ENCODE data around the gene TLL1. TPM values are rescaled to one million over a fixed set of nuclear protein-coding genes. Genes with fewer than 3 reads are reported as not detected.

The TLL1 gene
- total RNA-seq, 1 donor from 2014 or later = 9.6 TPM

DNA sequence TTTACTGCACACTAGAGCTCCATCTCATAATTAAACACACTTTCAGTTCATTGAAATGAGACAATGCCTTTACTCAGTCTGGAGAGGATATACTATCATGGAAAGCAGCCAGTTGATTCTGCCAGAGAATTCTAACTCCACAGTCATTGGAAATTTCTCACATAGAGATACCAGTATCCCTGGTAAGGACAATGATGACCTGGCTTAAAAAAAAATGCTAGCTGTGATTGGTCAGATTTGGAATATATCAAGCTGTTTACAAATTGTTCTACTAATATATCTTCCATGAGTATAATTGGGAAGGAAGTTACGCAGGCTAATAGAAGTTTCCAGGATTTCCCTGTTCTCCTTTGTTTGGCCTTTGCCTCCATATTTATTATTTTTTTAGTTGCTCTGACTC lies 34.5 kb upstream of the TLL1 start:
- Histone ChIP-seq H3K4me1 (no peaks in the 10 kb centered on the region), H3K36me3 (no peaks in the 10 kb centered on the region), H3K9me3 (no peaks in the 10 kb centered on the region), H3K27ac (peak overlapping the region; percentile 63), H3K27me3 (no peaks in the 10 kb centered on the region), H3K4me3 (no peak overlapping the region)
- ATAC-seq (no peak), DNase-seq (no peak)
- TF ChIP-seq, protein P1, sequence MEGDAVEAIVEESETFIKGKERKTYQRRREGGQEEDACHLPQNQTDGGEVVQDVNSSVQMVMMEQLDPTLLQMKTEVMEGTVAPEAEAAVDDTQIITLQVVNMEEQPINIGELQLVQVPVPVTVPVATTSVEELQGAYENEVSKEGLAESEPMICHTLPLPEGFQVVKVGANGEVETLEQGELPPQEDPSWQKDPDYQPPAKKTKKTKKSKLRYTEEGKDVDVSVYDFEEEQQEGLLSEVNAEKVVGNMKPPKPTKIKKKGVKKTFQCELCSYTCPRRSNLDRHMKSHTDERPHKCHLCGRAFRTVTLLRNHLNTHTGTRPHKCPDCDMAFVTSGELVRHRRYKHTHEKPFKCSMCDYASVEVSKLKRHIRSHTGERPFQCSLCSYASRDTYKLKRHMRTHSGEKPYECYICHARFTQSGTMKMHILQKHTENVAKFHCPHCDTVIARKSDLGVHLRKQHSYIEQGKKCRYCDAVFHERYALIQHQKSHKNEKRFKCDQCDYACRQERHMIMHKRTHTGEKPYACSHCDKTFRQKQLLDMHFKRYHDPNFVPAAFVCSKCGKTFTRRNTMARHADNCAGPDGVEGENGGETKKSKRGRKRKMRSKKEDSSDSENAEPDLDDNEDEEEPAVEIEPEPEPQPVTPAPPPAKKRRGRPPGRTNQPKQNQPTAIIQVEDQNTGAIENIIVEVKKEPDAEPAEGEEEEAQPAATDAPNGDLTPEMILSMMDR (IDR thresholded peaks at IDR 0.05) = no peak
- intact Hi-C loops (cut with DNase I) = no loop called here

DNA sequence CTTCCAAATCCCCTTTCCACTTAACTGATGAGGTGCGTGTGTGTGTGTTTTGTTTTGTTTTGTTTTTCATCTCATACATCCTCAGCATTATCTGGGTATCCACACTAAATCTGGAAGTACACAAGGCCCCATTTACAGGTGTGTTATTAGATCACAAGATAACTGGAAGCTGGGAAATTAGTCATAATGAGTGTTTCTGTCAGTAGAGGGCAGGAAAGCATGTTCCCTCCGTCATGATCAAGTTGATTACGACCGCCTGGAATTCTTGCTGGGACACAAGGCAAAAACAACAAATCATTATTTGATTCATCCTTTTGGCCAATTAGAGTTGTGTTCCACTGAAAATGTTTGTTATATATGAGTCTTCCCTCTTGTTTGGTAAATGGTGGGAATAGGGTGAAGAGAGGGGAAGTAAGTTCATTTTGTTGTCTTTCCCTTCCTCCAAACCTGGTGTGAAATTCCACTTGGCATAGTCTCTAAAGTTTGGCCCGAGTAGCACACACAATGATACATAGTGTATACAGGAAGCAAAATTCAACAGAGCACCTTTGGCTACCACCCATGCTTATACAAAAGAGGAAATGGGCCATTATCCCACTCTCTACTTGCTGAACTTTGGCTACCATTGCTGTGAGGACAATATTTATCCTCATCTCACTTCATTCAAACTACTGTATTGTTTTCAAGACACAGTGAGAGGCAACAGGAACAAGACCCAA lies 33.3 kb upstream of the TLL1 start:
- ATAC-seq = peak; percentile 52
- intact Hi-C loops (cut with DNase I) = no loop called here
- Histone ChIP-seq H3K4me1 (no peaks in the 10 kb centered on the region), H3K9me3 (no peaks in the 10 kb centered on the region), H3K36me3 (no peaks in the 10 kb centered on the region), H3K27ac (peak overlapping the region; percentile 63), H3K27me3 (no peaks in the 10 kb centered on the region), H3K4me3 (no peak overlapping the region)
- TF ChIP-seq, protein P1 (IDR thresholded peaks at IDR 0.05) = no peak
- DNase-seq = no peak

DNA sequence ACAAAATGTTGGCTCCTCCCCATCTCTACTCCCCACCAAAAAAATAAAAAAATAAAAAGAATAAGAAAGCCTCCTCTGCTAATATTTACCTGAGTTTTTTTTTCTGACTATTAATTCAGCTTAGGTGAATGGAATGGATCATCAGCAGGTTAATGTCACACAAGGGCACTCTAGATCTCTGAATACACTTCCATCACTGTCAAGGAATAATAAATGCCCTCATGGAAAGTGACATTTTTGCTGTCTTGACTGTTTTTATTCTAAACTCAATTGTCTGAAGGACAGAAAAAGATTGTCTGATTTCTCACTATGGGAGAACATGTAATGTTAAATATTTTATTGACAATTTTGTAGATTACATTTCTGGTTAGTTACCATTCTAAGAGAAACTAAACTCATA lies 30.4 kb upstream of the TLL1 start:
- Histone ChIP-seq H3K4me1 (no peaks in the 10 kb centered on the region), H3K4me3 (no peak overlapping the region), H3K9me3 (no peaks in the 10 kb centered on the region), H3K36me3 (no peaks in the 10 kb centered on the region), H3K27ac (no peak overlapping the region), H3K27me3 (no peaks in the 10 kb centered on the region)
- ATAC-seq = no peak
- TF ChIP-seq, protein P1 (IDR thresholded peaks at IDR 0.05) = no peak
- intact Hi-C loops (cut with DNase I) = no loop called here
- DNase-seq = no peak

DNA sequence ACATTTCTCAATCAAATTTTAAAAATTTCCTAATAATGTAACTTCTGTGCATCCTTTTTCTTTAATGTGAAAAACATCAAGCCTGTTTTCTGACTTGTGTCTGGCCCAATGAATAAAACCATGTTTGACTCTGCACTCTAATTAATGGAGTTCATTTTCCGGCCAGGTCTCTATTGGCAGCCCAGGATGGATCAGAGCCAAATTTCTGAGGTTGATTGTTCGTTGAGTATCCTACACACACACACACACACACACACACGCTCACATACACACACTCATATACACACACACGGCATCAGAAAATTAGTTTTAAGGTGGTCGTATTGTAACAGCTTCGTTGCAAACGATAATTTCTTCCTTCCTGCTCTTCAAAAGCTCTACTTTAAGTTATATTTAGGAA lies 28.9 kb upstream of the TLL1 start:
- Histone ChIP-seq H3K36me3 (no peaks in the 10 kb centered on the region), H3K27me3 (no peaks in the 10 kb centered on the region), H3K27ac (no peak overlapping the region), H3K9me3 (no peaks in the 10 kb centered on the region), H3K4me1 (no peaks in the 10 kb centered on the region), H3K4me3 (no peak overlapping the region)
- intact Hi-C loops (cut with DNase I) = no loop called here
- ATAC-seq (no peak), DNase-seq (no peak)
- TF ChIP-seq, protein P1 (IDR thresholded peaks at IDR 0.05) = no peak

DNA sequence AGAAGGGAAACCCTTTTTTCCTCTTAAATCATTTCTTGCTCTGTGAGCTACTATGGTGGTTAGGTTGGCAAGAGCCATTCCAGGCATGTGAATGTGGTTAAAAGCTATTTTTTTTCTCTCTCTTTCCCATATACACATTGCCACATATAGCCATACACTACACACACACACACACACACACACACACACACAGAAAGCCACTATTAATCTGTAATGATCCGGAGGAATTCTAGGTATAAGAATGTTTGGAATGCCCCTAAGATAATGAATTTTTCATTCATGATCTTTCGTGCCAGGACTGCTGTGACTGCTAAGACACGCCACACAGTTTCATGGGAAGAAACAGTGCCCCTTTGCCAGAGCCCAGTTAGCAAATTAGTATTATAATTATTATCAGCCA lies 21.8 kb upstream of the TLL1 start:
- intact Hi-C loops (cut with DNase I) = no loop called here
- no peaks in the 10 kb centered on the region for H3K36me3 ChIP-seq
- TF ChIP-seq, protein P1 (IDR thresholded peaks at IDR 0.05) = no peak
- no peak for ATAC-seq
- H3K4me3 ChIP-seq = no peak overlapping the region
- no peaks in the 10 kb centered on the region for H3K27me3 ChIP-seq
- DNase-seq = no peak
- no peak overlapping the region for H3K27ac ChIP-seq
- no peaks in the 10 kb centered on the region for H3K9me3 ChIP-seq
- H3K4me1 ChIP-seq = no peaks in the 10 kb centered on the region

DNA sequence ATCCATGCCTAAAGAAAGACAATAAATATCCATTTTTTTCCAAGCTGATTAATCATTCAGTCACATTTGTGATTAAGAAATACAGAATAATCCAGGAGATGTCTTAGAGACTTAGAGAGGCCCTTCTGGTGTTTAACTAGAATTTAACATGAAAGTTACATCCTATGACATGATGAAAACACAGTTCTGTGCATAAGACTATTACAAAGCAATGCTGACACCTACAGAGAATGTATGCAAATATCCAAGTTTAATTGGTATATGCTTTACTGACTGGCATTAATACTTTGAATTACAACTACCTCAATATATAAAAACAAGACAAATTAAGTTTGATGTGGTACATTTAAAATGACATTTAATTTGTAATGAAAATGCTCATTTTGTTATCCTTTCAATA lies 17.8 kb upstream of the TLL1 start:
- DNase-seq (no peak), ATAC-seq (no peak)
- intact Hi-C loops (cut with DNase I) = no loop called here
- H3K4me1 ChIP-seq = no peaks in the 10 kb centered on the region
- no peak overlapping the region for H3K4me3 ChIP-seq
- no peaks in the 10 kb centered on the region for H3K36me3 ChIP-seq
- H3K27ac ChIP-seq = no peak overlapping the region
- TF ChIP-seq, protein P1 (IDR thresholded peaks at IDR 0.05) = no peak
- no peaks in the 10 kb centered on the region for H3K9me3 ChIP-seq
- no peaks in the 10 kb centered on the region for H3K27me3 ChIP-seq

Data from upper lobe of right lung (tissue), 1 donor.